22Rv1 (cell line): Measurements from ENCODE around the gene UPK3B.
"Not testable (repeated sequence)": the region's sequence is repeated elsewhere in the genome, so short reads cannot be mapped to it uniquely, and the experiment has no call there.

ENCODE experiments used
- ZFX ChIP-seq: fragments of 450-650 bp; IDR thresholded peaks from 2 replicates; pipeline ENCODE4 v1.6.1; 2017; ENCODE audit warnings: antibody characterized with exemption, borderline replicate concordance
- TF ChIP-seq, protein P1 (sequence below): fragments of 450-650 bp; IDR thresholded peaks from 2 replicates; pipeline ENCODE4 v1.5.1; 2017; ENCODE audit warnings: mild to moderate bottlenecking

DNA sequence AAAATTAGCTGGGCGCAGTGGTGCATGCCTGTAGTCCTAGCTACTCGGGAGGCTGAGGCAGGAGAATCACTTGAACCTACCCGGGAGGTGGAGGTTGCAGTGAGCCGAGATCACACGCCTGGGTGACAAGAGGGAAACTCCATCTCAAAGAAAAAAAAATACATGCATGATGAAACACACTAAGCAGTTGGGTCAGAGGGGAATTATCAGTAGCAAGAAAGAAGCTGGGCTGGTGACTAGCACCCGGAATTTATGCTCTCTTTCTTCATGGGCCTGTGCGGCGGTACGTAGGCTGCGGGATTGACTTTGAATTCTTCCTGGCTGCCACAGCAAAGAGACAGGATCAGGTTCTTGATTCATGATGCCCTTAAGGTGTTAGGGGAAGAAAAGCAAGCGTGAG, 30.7 kb upstream of the UPK3B start:
- TF ChIP-seq, protein P1, sequence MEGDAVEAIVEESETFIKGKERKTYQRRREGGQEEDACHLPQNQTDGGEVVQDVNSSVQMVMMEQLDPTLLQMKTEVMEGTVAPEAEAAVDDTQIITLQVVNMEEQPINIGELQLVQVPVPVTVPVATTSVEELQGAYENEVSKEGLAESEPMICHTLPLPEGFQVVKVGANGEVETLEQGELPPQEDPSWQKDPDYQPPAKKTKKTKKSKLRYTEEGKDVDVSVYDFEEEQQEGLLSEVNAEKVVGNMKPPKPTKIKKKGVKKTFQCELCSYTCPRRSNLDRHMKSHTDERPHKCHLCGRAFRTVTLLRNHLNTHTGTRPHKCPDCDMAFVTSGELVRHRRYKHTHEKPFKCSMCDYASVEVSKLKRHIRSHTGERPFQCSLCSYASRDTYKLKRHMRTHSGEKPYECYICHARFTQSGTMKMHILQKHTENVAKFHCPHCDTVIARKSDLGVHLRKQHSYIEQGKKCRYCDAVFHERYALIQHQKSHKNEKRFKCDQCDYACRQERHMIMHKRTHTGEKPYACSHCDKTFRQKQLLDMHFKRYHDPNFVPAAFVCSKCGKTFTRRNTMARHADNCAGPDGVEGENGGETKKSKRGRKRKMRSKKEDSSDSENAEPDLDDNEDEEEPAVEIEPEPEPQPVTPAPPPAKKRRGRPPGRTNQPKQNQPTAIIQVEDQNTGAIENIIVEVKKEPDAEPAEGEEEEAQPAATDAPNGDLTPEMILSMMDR: not testable (repeated sequence)
- not testable (repeated sequence) for TF ChIP-seq ZFX
